MM.1S (cell line): ENCODE data around the gene MLC1.

Experiments used
- DNase-seq: peaks from one replicate; pipeline ENCODE4 v3.0.0-alpha.2; 2015
- H2AFZ ChIP-seq: fragments of 300-600 bp; sonication (generic); 2 replicates; pipeline ENCODE4 v1.6.0; 2016; ENCODE audit warnings: antibody characterized with exemption, low read length
- H3F3A ChIP-seq: fragments of 300-600 bp; sonication (generic); 2 replicates; pipeline ENCODE4 v1.6.1; 2016; ENCODE audit warnings: mild to moderate bottlenecking, antibody characterized with exemption, low read length, moderate library complexity, mixed read lengths; ENCODE audit not compliant: insufficient read depth
- H3K27ac ChIP-seq: fragments of 300-600 bp; sonication (generic); 2 replicates; pipeline ENCODE4 v1.5.1; 2016; ENCODE audit warnings: mild to moderate bottlenecking, low read length
- H3K27me3 ChIP-seq: fragments of 300-600 bp; sonication (generic); replicated peaks from 2 replicates; pipeline ENCODE4 v1.6.0; 2016; ENCODE audit warnings: low read length; ENCODE audit not compliant: insufficient read depth
- H3K36me3 ChIP-seq: fragments of 300-600 bp; sonication (generic); replicated peaks from 2 replicates; pipeline ENCODE4 v1.6.1; 2016; ENCODE audit warnings: mild to moderate bottlenecking, low read length, mixed read lengths; ENCODE audit not compliant: insufficient read depth
- H3K4me1 ChIP-seq: fragments of 300-600 bp; sonication (generic); 2 replicates; pipeline ENCODE4 v1.6.1; 2016; ENCODE audit warnings: low read length, mixed read lengths
- H3K4me2 ChIP-seq: fragments of 300-600 bp; sonication (generic); 2 replicates; pipeline ENCODE4 v1.6.0; 2016; ENCODE audit warnings: low read depth, low read length
- H3K4me3 ChIP-seq: fragments of 300-600 bp; sonication (generic); 2 replicates; pipeline ENCODE4 v1.5.1; 2016; ENCODE audit warnings: low read length, mixed read lengths
- H3K79me2 ChIP-seq: fragments of 300-600 bp; sonication (generic); 2 replicates; pipeline ENCODE4 v1.6.1; 2016; ENCODE audit warnings: mixed run types, low read length, mixed read lengths
- H3K9ac ChIP-seq: fragments of 300-600 bp; sonication (generic); 2 replicates; pipeline ENCODE4 v1.6.1; 2016; ENCODE audit warnings: low read length, mixed read lengths
- H3K9me2 ChIP-seq: fragments of 300-600 bp; sonication (generic); replicated peaks from 2 replicates; pipeline ENCODE4 v1.6.1; 2016; ENCODE audit warnings: mild to moderate bottlenecking, low read length, mixed read lengths; ENCODE audit not compliant: insufficient read depth
- H3K9me3 ChIP-seq: fragments of 300-600 bp; sonication (generic); replicated peaks from 2 replicates; pipeline ENCODE4 v1.6.1; 2016; ENCODE audit warnings: mild to moderate bottlenecking, low read length, mixed read lengths; ENCODE audit not compliant: insufficient read depth
- H4K20me1 ChIP-seq: fragments of 300-600 bp; sonication (generic); 2 replicates; pipeline ENCODE4 v1.6.1; 2016; ENCODE audit warnings: mild to moderate bottlenecking, low read length, moderate library complexity, mixed read lengths; ENCODE audit not compliant: insufficient read depth
- CTCF ChIP-seq: fragments of 300-600 bp; sonication (generic); IDR thresholded peaks from 2 replicates; pipeline ENCODE4 v1.5.1; 2016; ENCODE audit warnings: antibody characterized with exemption, low read length, mixed read lengths
- EZH2 ChIP-seq: fragments of 300-600 bp; sonication (generic); optimal IDR thresholded peaks from 2 replicates; pipeline ENCODE3; 2017; ENCODE audit warnings: low read depth, mild to moderate bottlenecking, antibody characterized with exemption, low read length, mixed read lengths
- EZH2phosphoT487 ChIP-seq: fragments of 300-600 bp; sonication (generic); IDR thresholded peaks from 2 replicates; pipeline ENCODE4 v1.6.1; 2018; ENCODE audit warnings: antibody characterized with exemption, low read length

MLC1 gene

GRCh38 chr22:50129121-50129736, 44.0 kb upstream of the MLC1 start:
- H4K20me1 ChIP-seq, result no peaks in the 10 kb centered on the region
- no peak for TF ChIP-seq EZH2phosphoT487
- no peaks in the 10 kb centered on the region for H3K79me2 ChIP-seq
- H3K9ac ChIP-seq, result no peak overlapping the region
- H3K27me3 ChIP-seq, result peaks cover 34% of the 10 kb centered on the region
- no peak overlapping the region for H3K4me2 ChIP-seq
- H3K4me3 ChIP-seq, result no peak overlapping the region
- H2AFZ ChIP-seq, result no peak overlapping the region
- H3K36me3 ChIP-seq, result no peaks in the 10 kb centered on the region
- H3K9me2 ChIP-seq, result no peaks in the 10 kb centered on the region
- DNase-seq, result no peak
- H3K27ac ChIP-seq, result no peak overlapping the region
- H3F3A ChIP-seq, result no peaks in the 10 kb centered on the region
- H3K4me1 ChIP-seq, result no peaks in the 10 kb centered on the region
- H3K9me3 ChIP-seq, result no peaks in the 10 kb centered on the region

DNA sequence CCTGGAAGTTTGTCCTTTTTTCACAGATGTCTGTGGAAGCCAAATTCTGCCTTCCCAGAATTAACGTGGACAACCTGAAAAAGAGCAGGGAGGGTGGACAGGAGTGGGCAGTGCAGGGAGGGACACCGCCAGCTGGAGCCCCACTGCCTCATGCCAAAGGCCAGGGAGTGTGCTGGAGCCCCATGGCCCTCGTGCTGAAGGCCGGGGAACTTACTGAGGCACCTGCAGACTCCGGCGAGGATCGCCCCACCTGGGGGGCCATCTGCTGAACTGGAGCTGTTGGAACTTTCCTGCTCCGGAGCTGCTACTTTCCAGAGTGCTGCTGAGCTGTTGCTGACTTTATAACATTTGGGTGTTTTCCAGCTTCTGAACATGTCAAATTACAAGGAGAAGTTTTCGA, 39.8 kb upstream of the MLC1 start:
- no peak overlapping the region for H3K27ac ChIP-seq
- H3K4me2 ChIP-seq, result no peak overlapping the region
- no peaks in the 10 kb centered on the region for H3K9me3 ChIP-seq
- H3K79me2 ChIP-seq, result no peaks in the 10 kb centered on the region
- no peak overlapping the region for H3K9ac ChIP-seq
- no peaks in the 10 kb centered on the region for H3F3A ChIP-seq
- H3K27me3 ChIP-seq, result peaks cover 72% of the 10 kb centered on the region
- no peak overlapping the region for H2AFZ ChIP-seq
- no peaks in the 10 kb centered on the region for H3K9me2 ChIP-seq
- H3K36me3 ChIP-seq, result no peaks in the 10 kb centered on the region
- DNase-seq, result no peak
- no peak overlapping the region for H3K4me3 ChIP-seq
- no peaks in the 10 kb centered on the region for H4K20me1 ChIP-seq
- TF ChIP-seq EZH2, result no peak
- H3K4me1 ChIP-seq, result no peaks in the 10 kb centered on the region

GRCh38 chr22:50123119-50123518, 37.9 kb upstream of the MLC1 start:
- Histone ChIP-seq H3K27me3 (peaks cover 80% of the 10 kb centered on the region), H3K27ac (no peak overlapping the region), H3K79me2 (no peaks in the 10 kb centered on the region), H2AFZ (no peak overlapping the region), H4K20me1 (no peaks in the 10 kb centered on the region), H3K4me3 (no peak overlapping the region), H3K9me2 (no peaks in the 10 kb centered on the region), H3K36me3 (no peaks in the 10 kb centered on the region), H3K9ac (no peak overlapping the region), H3F3A (no peaks in the 10 kb centered on the region), H3K9me3 (no peaks in the 10 kb centered on the region), H3K4me2 (no peak overlapping the region), H3K4me1 (no peaks in the 10 kb centered on the region)
- TF ChIP-seq EZH2phosphoT487, result no peak
- TF ChIP-seq EZH2, result no peak
- no peak for TF ChIP-seq CTCF
- no peak for DNase-seq

DNA sequence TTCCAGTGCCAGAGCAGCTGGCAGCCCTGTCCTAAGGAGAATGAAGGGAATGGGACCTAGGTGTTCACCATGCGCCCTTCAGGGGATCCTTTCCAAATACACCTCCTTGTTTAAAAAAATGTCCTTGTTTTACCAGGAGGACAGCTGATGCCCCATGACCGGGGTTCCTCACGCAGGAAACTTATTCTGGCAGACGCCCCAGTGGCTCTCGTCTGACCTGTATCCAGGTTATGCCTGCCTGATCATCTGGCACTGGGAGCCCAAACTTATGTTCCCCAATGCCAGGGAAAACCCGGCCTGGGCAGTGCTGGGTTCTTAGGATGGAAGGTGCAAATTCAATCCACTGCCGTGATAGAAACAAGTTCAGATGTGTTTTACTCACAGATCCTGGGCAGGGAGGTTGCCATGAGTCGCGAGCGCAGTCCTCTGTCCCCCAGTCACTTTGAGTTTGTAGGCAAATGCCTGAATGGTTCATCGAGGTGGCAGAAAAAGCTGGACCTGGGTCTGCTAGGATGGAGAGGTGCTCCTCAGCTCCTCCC, 36.0 kb upstream of the MLC1 start:
- Histone ChIP-seq H2AFZ (no peak overlapping the region), H3K9ac (no peak overlapping the region), H3K4me1 (no peaks in the 10 kb centered on the region), H3K4me3 (no peak overlapping the region), H3F3A (no peaks in the 10 kb centered on the region), H4K20me1 (no peaks in the 10 kb centered on the region), H3K79me2 (no peaks in the 10 kb centered on the region), H3K36me3 (no peaks in the 10 kb centered on the region), H3K27ac (no peak overlapping the region), H3K27me3 (peaks cover 73% of the 10 kb centered on the region), H3K9me3 (no peaks in the 10 kb centered on the region), H3K4me2 (no peak overlapping the region), H3K9me2 (no peaks in the 10 kb centered on the region)
- TF ChIP-seq EZH2phosphoT487 (no peak), EZH2 (no peak), CTCF (no peak)
- DNase-seq, result no peak
